GM21825 (cell line): ENCODE data around the gene TMEM98.
"Not testable (repeated sequence)": the region's sequence is repeated elsewhere in the genome, so short reads cannot be mapped to it uniquely, and the experiment has no call there.

Experiments
- ATAC-seq: cut with Tn5 transposase; IDR thresholded peaks from one replicate; pipeline ENCODE4 v1.9.1; 2021; ENCODE audit warnings: mild to moderate bottlenecking, moderate library complexity; ENCODE audit not compliant: unreplicated experiment

Gene TMEM98

GRCh38 chr17:32976605-32977004, 48.7 kb downstream of the TMEM98 start:
- no peak for ATAC-seq

GRCh38 chr17:32980230-32980629, 52.3 kb downstream of the TMEM98 start:
- ATAC-seq, result no peak

DNA sequence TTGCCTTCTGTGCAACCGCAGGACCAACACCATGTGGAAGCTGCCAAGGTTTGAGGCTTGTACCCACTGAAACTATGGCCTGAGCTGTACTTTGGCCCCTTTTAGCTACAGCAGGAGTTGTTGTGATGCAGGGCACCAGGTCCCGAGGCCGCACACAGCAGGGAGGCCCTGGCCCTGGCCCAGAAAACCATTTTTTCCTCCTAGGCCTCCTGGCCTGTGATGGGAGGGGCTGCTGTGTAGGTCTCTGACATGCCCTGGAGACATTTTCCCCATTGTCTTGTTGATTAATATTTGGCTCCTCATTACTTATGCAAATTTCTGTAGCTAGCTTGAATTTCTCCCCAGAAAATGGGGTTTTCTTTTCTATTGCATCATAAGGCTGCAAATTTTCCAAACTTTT, 53.7 kb downstream of the TMEM98 start:
- ATAC-seq, result not testable (repeated sequence)

GRCh38 chr17:32985050-32985756, 57.2 kb downstream of the TMEM98 start:
- no peak for ATAC-seq

- ATAC-seq, result not testable (repeated sequence)
Observed at GRCh38 chr17:32987453-32987805, 59.5 kb downstream of the TMEM98 start.

DNA sequence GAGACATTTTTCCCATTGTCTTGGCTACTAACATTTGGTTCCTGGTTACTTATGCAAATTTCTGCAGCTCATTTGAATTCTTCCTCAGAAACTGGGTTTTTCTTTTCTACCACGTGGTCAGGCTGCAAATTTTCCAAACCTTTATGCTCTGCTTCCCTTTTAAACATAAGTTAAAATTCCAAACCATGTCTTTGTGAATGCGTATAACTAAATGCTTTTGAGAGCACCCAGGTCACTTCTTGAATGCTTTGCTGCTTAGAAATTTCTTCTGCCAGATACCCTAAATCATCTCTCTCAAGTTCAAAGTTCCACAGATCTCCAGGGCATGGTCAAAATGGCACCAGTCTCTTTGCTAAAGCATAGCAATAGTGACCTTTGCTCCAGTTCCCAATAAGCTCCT, 59.9 kb downstream of the TMEM98 start:
- not testable (repeated sequence) for ATAC-seq

DNA sequence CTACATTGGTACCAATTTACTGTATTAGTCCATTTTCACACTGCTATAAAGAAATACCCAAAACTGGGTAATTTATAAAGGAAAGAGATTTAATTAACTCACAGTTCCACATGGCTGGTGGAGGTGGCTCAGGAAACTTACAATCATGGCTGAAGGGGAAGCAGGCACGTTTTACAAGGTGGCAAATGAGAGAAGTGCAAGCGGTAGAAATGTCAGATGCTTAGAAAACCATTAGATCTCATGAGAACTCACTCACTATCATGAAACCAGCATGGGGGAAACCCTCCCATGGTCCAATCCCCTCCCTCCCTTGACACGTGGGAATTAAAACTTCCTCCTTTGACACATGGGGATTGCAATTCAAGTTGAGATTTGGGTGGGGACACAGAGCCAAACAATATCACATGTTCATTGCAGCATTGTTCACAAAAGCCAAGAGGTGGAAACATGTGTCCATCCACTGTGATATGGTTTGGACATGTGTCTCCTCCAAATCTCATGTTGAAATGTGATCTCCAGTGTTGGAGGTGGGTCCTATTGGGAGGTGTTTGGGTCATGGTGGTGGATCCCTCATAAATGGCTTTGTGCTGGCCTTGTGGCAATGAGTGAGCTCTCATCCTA, 60.6 kb downstream of the TMEM98 start:
- ATAC-seq, result no peak

- no peak for ATAC-seq
Observed at GRCh38 chr17:32992321-32993033, 64.5 kb downstream of the TMEM98 start.

DNA sequence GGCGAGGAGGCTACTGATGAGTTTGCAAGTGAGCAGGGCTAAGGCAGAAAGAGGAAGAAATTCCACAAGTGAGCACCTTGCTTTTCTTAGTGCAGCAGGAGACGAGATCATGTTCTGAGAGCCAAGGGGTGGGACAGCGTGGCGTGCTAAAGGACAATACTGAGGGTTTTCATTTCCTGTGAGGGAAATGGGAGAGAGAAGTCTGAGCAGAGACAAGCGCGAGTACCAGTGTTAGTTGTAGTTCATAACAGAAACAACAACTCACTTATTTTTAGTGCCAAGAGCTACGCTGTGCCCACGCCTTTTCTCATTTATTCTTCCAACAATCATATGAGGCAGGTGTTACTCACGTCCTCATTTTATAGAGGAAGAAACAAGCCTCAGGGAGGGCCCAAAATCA, 66.0 kb downstream of the TMEM98 start:
- no peak for ATAC-seq
